AG04450 (cell line): ENCODE data around the gene SLC7A14. TPM values are rescaled to one million over a fixed set of nuclear protein-coding genes. Genes with fewer than 3 reads are reported as not detected.

Experiments
- CTCF ChIA-PET: fragments of 300-600, 350-600 bp; formaldehyde crosslinking; extraction: SDS; loops from one replicate; lab custom pipeline; 2022; ENCODE audit warnings: antibody characterized with exemption, inconsistent platforms; lab: Charles Lee
- POLR2A ChIA-PET: fragments of 350-600 bp; formaldehyde crosslinking; extraction: SDS; loops from one replicate; lab custom pipeline; 2021; ENCODE audit warnings: antibody characterized with exemption, inconsistent platforms; lab: Yijun Ruan, JAX
- DNase-seq: peaks from one replicate; pipeline ENCODE4 v3.0.0-alpha.2; 2011; ENCODE audit warnings: low read depth, low spot score
- H3K27ac ChIP-seq: one replicate; pipeline ENCODE4 v1.5.1; 2012; ENCODE audit warnings: low read depth, low read length, control low read depth
- H3K27me3 ChIP-seq: one replicate; pipeline ENCODE4 v1.6.0; 2012; ENCODE audit warnings: low read length; ENCODE audit not compliant: control insufficient read depth, insufficient read depth
- H3K4me3 ChIP-seq: 2 replicates; pipeline ENCODE4 v1.5.1; 2011; ENCODE audit warnings: mild to moderate bottlenecking, low read depth, low read length, control low read depth
- H3K9me3 ChIP-seq: 2 replicates; pipeline ENCODE4 v1.5.1; 2012; ENCODE audit warnings: low read length; ENCODE audit not compliant: control insufficient read depth, insufficient read depth
- polyA plus RNA-seq: library from polyadenylated mRNA; depleted of rRNA; stranded (reverse); fragments of >200 nt; gene quantifications from 2 replicates; pipeline ENCODE4 v1.2.3, GENCODE V29; 2011
- TF ChIP-seq, protein P1 (sequence below): IDR thresholded peaks from 2 replicates; pipeline ENCODE4 v1.5.1; 2011; ENCODE audit warnings: low read depth, low read length, control low read depth, inconsistent platforms

The SLC7A14 gene
- polyA plus RNA-seq, 1 experiment: 2.3 TPM

GRCh38 chr3:170560717-170561382 is 25.0 kb downstream of the SLC7A14 start:
- H3K27ac ChIP-seq: no peak overlapping the region
- DNase-seq: no peak
- H3K9me3 ChIP-seq: no peaks in the 10 kb centered on the region
- no peak overlapping the region for H3K4me3 ChIP-seq
- no peaks in the 10 kb centered on the region for H3K27me3 ChIP-seq
- ChIA-PET CTCF (interaction anchor here (1.8 kb wide), 1 partner anchor 251 kb away, joined by 6 read pairs; no protein-coding TSS in a partner anchor), POLR2A (no interaction called here)
- TF ChIP-seq, protein P1, sequence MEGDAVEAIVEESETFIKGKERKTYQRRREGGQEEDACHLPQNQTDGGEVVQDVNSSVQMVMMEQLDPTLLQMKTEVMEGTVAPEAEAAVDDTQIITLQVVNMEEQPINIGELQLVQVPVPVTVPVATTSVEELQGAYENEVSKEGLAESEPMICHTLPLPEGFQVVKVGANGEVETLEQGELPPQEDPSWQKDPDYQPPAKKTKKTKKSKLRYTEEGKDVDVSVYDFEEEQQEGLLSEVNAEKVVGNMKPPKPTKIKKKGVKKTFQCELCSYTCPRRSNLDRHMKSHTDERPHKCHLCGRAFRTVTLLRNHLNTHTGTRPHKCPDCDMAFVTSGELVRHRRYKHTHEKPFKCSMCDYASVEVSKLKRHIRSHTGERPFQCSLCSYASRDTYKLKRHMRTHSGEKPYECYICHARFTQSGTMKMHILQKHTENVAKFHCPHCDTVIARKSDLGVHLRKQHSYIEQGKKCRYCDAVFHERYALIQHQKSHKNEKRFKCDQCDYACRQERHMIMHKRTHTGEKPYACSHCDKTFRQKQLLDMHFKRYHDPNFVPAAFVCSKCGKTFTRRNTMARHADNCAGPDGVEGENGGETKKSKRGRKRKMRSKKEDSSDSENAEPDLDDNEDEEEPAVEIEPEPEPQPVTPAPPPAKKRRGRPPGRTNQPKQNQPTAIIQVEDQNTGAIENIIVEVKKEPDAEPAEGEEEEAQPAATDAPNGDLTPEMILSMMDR: no peak

GRCh38 chr3:170560296-170560695 is 25.6 kb downstream of the SLC7A14 start:
- CTCF ChIA-PET: interaction anchor here (1.0 to 1.8 kb wide), 2 partner anchors 17 to 252 kb away, joined by 6 read pairs; no protein-coding TSS in a partner anchor
- TF ChIP-seq, protein P1: no peak
- Histone ChIP-seq H3K9me3 (no peaks in the 10 kb centered on the region), H3K4me3 (no peak overlapping the region), H3K27ac (no peak overlapping the region), H3K27me3 (no peaks in the 10 kb centered on the region)
- POLR2A ChIA-PET: no interaction called here
- DNase-seq: no peak

DNA sequence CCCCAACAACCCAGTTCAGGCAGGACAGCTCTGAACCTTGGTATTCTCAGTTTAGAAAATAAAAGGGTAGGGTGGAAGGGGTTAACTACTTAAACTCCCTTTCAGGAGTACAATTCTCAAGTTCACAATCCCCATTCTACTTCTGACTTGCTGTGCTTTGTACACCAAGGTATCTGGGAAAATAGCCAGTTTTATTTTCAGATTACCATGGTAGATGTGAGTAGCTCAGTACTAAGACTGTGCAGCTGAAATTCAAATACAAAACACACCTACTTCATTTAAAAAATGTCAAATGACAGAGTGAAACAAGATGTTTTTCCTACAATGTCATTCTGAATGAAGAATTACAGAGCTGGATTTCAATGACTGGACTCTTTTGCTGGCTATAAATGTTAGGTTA is 27.4 kb downstream of the SLC7A14 start:
- no peaks in the 10 kb centered on the region for H3K9me3 ChIP-seq
- ChIA-PET POLR2A (no interaction called here), CTCF (no interaction called here)
- no peak for DNase-seq
- H3K27ac ChIP-seq: no peak overlapping the region
- TF ChIP-seq, protein P1: no peak
- H3K4me3 ChIP-seq: no peak overlapping the region
- no peaks in the 10 kb centered on the region for H3K27me3 ChIP-seq

DNA sequence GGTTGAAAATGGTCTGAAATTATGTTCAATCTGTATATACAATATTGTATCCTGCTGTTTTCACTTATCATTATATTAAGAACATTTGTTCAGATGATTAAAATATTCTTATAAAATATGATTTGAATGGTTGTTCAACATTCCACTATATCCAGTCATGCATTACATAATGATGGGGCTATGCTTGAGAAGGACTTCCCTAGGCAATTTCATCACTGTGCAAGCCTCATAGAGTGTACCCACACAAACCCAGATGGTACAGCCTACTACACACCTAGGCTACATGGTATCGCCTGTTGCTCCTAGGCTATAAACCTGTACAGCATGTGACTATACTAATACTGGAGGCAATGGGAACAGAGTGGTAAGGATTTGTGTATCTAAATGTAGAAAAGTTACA is 30.5 kb downstream of the SLC7A14 start:
- ChIA-PET CTCF (no interaction called here), POLR2A (no interaction called here)
- H3K4me3 ChIP-seq: no peak overlapping the region
- no peaks in the 10 kb centered on the region for H3K9me3 ChIP-seq
- H3K27ac ChIP-seq: no peak overlapping the region
- no peaks in the 10 kb centered on the region for H3K27me3 ChIP-seq
- TF ChIP-seq, protein P1: no peak
- DNase-seq: no peak
